HG03280 (cell line): ENCODE data around the gene WSCD2.
A peak's percentile ranks its signal among the peaks of the same experiment; 100 is the strongest.

ENCODE experiments used
- ATAC-seq: cut with Tn5 transposase; IDR thresholded peaks from one replicate; pipeline ENCODE4 v1.9.1; 2021; ENCODE audit warnings: mild to moderate bottlenecking, moderate library complexity; ENCODE audit not compliant: unreplicated experiment

The WSCD2 gene

DNA sequence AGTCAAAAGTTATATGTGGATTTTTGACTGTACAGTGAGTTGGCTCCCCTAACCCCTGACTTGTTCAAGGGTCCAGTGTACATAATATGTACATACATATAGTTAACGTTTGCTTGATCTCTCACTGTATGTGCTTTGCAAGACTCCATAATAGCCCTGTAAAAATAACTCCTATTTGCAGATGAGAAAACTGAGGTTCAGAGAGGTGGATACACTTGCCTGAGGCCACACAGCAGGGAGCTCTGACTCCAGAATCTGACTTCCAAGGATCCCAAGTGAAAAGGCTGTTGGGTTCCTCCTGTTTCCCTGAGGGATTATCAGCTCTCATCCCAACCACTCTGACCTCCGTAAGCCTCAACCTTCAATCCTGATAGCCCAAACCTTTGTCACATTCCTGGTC, 168.3 kb downstream of the WSCD2 start:
- ATAC-seq = no peak

DNA sequence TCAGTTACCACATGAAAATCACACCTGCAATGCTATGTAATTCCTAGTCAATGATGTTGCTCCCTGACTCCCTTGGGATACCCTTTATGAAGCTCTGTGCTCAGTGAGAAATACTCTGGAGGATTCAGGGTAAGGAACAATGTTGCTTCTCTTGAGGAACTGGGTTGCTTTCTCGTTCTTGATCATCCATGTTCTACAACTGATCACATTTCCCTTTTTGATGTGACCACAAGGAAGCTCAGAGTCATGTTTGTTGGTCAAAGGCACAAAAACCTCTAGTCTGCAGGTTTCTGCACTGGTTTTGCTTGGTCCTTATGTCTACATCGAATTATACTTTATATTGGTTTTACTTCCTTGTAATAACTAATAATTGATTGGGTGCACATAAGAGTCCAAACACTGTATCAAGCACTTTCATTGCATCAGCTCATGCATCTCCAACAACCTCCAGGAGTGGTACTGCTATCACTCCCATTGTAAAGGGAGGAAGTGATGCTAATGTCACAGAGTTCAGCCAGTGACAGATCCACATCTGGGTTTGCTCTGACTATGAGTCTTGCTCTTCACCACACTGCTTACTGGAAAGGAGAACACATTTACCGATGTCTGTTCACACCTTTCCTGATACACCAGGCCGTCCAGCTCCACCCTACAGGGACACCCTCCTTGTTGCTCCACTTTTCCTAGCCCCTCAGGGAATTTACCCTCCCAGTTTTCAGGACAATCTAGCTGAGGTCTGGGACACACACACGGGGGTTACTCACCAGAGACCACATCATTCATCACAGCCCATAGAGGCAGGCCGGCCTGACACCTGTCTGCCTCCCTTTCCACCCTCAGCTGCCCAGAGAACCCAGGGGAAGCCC, 169.0 kb downstream of the WSCD2 start:
- peak; percentile 49 for ATAC-seq

- no peak for ATAC-seq
Measured at GRCh38 chr12:108298761-108299275, 169.7 kb downstream of the WSCD2 start.

GRCh38 chr12:108299516-108299915, 170.4 kb downstream of the WSCD2 start:
- no peak for ATAC-seq
